Measurements from ENCODE around the gene RHOB.
"Not testable (repeated sequence)": the region's sequence is repeated elsewhere in the genome, so short reads cannot be mapped to it uniquely, and the experiment has no call there.

The RHOB gene

GRCh38 chr2:20423359-20423758 is 23.5 kb upstream of the RHOB start:
- DNase-seq, result no peak

- no peak for DNase-seq
These were observed 23.0 kb upstream of the RHOB start for GRCh38 chr2:20423847-20424246.

GRCh38 chr2:20424300-20425290 is 22.3 kb upstream of the RHOB start:
- no peak for DNase-seq

GRCh38 chr2:20425371-20425881 is 21.4 kb upstream of the RHOB start:
- DNase-seq, result no peak

- DNase-seq, result no peak
These were observed 21.0 kb upstream of the RHOB start for GRCh38 chr2:20425884-20426283.

GRCh38 chr2:20427931-20428526 is 18.8 kb upstream of the RHOB start:
- no peak for DNase-seq

- DNase-seq, result no peak
These were observed 18.0 kb upstream of the RHOB start for GRCh38 chr2:20428717-20429490.

- no peak for DNase-seq
These were observed 17.3 kb upstream of the RHOB start for GRCh38 chr2:20429528-20429927.

GRCh38 chr2:20430035-20430434 is 16.8 kb upstream of the RHOB start:
- no peak for DNase-seq

GRCh38 chr2:20430461-20431300 is 16.2 kb upstream of the RHOB start:
- no peak for DNase-seq

- DNase-seq, result no peak
These were observed 15.6 kb upstream of the RHOB start for GRCh38 chr2:20431301-20431698.

GRCh38 chr2:20431772-20432171 is 15.1 kb upstream of the RHOB start:
- no peak for DNase-seq

- no peak for DNase-seq
These were observed 14.2 kb upstream of the RHOB start for GRCh38 chr2:20432714-20433113.

GRCh38 chr2:20433249-20433648 is 13.6 kb upstream of the RHOB start:
- no peak for DNase-seq

- no peak for DNase-seq
These were observed 12.8 kb upstream of the RHOB start for GRCh38 chr2:20433946-20434553.

GRCh38 chr2:20434588-20435294 is 12.1 kb upstream of the RHOB start:
- DNase-seq, result no peak

- DNase-seq, result not testable (repeated sequence)
These were observed 11.4 kb upstream of the RHOB start for GRCh38 chr2:20435456-20435855.

- DNase-seq, result no peak
These were observed 10.0 kb upstream of the RHOB start for GRCh38 chr2:20436716-20437470.

GRCh38 chr2:20438334-20439192 is 8.3 kb upstream of the RHOB start:
- no peak for DNase-seq

GRCh38 chr2:20439193-20439475 is 7.7 kb upstream of the RHOB start:
- DNase-seq, result no peak
